ENCODE results near the gene PFDN6.
A peak's percentile ranks its signal among the peaks of the same experiment; 100 is the strongest.
"Not testable (repeated sequence)": the region's sequence is repeated elsewhere in the genome, so short reads cannot be mapped to it uniquely, and the experiment has no call there.

Gene PFDN6

GRCh38 chr6:33273924-33274902 is 15.2 kb upstream of the PFDN6 start:
- no peak for DNase-seq (ENCODE audit: low spot score)

GRCh38 chr6:33275795-33276580 is 13.4 kb upstream of the PFDN6 start:
- not testable (repeated sequence) for DNase-seq (ENCODE audit: low spot score)

GRCh38 chr6:33276581-33276863 is 12.9 kb upstream of the PFDN6 start:
- DNase-seq (ENCODE audit: low spot score), result no peak

GRCh38 chr6:33276864-33277662 is 12.3 kb upstream of the PFDN6 start, which contains the start of gene B3GALT4:
TSS of gene B3GALT4 (plus strand) at chr6:33277123. CDS start at chr6:33277420, 297 bp downstream.
- peak; percentile 87 for DNase-seq (ENCODE audit: low spot score)

- peak; percentile 34 for DNase-seq (ENCODE audit: low spot score)
Measured at GRCh38 chr6:33277663-33278391, 11.6 kb upstream of the PFDN6 start.

GRCh38 chr6:33278392-33278741 is 11.0 kb upstream of the PFDN6 start:
- DNase-seq (ENCODE audit: low spot score), result peak; percentile 57

- DNase-seq (ENCODE audit: low spot score), result no peak
Measured at GRCh38 chr6:33278810-33279209, 10.6 kb upstream of the PFDN6 start.

GRCh38 chr6:33279257-33279695 is 10.1 kb upstream of the PFDN6 start:
- DNase-seq (ENCODE audit: low spot score), result peak; percentile 83

GRCh38 chr6:33279971-33280511 is 9.4 kb upstream of the PFDN6 start:
- DNase-seq (ENCODE audit: low spot score), result peak; percentile 81

GRCh38 chr6:33280539-33280938 is 8.9 kb upstream of the PFDN6 start:
- DNase-seq (ENCODE audit: low spot score), result no peak

GRCh38 chr6:33285214-33285613 is 4.2 kb upstream of the PFDN6 start:
- not testable (repeated sequence) for DNase-seq (ENCODE audit: low spot score)

- DNase-seq (ENCODE audit: low spot score), result no peak
Measured at GRCh38 chr6:33286946-33287914, 2.2 kb upstream of the PFDN6 start.

GRCh38 chr6:33288141-33288920 is 1.1 kb upstream of the PFDN6 start:
- DNase-seq (ENCODE audit: low spot score), result no peak

GRCh38 chr6:33289784-33290315 is 449 bp downstream of the PFDN6 start:
- no peak for DNase-seq (ENCODE audit: low spot score)

- no peak for DNase-seq (ENCODE audit: low spot score)
Measured at GRCh38 chr6:33290459-33290858, 1.1 kb downstream of the PFDN6 start.

GRCh38 chr6:33292996-33293682 is 3.7 kb downstream of the PFDN6 start:
- no peak for DNase-seq (ENCODE audit: low spot score)

GRCh38 chr6:33294086-33294823 is 4.9 kb downstream of the PFDN6 start:
- no peak for DNase-seq (ENCODE audit: low spot score)
